ENCODE measurements around the gene LTBR. TPM values are rescaled to one million over a fixed set of nuclear protein-coding genes. Genes with fewer than 3 reads are reported as not detected.
A peak's percentile ranks its signal among the peaks of the same experiment; 100 is the strongest.

The LTBR gene
- total RNA-seq, 4 donors from 2014 or later: 28.1 to 116 (median 83.5) TPM

DNA sequence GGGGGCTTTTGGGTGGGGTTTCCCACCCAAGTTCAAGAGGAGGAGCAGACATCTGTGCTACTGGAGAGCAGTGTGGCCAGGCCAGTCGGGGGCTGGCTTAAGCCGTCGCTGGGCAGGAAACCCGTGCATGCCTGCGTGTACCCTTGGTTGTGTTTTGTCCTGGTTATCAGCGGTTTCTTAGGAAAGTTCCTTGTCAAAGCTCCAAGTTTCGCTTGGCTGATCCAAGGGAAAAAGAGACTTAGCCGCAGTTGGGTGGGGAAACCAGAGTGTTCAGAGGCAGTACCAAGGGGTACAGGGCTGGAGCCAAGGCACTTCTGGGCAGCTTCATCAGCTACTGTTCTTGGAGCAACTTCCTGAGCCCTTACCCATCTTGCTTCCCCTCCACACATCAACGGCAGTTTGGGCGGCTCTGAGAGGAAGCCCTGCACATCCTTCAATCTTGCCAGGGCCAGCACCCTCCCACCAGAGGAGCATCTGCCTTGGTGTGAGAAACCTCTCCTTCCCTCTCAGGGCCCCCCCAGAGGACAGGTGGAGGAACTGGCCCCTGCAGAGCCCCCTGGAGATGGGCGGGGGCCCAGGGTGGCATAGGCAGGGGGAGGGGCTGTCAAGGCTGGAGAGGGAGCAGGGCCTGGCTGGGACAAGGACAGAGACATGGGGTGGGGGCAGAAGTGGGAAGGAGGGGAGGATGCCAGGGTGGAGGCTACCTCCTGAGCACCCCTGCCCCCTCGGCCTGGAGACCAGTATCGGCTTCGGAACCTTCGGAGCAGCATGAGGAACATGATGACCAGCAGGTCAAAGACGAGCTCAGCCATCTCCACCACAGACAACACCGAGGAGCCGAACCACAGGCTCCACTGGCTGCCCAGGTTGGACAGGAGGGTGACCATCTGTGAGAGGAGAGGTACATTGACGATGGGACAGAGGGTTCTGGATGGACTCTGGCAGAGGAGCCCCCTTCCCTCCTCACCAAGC, 36.3 kb upstream of the LTBR start:
- Histone ChIP-seq H3K4me3 (no peak overlapping the region), H3K27ac (peak overlapping the region; percentile 95 to 97), H3K4me1 (peaks cover 12 to 22% of the 10 kb centered on the region in 2 donors), H3K27me3 (no peaks in the 10 kb centered on the region), H3K9me3 (no peaks in the 10 kb centered on the region), H3K36me3 (no peaks in the 10 kb centered on the region)
- intact Hi-C loops (cut with DNase I; ENCODE audit: low total_unique reads): no loop called here
- peak; percentile 69 to 82 for DNase-seq
- TF ChIP-seq, protein P1, sequence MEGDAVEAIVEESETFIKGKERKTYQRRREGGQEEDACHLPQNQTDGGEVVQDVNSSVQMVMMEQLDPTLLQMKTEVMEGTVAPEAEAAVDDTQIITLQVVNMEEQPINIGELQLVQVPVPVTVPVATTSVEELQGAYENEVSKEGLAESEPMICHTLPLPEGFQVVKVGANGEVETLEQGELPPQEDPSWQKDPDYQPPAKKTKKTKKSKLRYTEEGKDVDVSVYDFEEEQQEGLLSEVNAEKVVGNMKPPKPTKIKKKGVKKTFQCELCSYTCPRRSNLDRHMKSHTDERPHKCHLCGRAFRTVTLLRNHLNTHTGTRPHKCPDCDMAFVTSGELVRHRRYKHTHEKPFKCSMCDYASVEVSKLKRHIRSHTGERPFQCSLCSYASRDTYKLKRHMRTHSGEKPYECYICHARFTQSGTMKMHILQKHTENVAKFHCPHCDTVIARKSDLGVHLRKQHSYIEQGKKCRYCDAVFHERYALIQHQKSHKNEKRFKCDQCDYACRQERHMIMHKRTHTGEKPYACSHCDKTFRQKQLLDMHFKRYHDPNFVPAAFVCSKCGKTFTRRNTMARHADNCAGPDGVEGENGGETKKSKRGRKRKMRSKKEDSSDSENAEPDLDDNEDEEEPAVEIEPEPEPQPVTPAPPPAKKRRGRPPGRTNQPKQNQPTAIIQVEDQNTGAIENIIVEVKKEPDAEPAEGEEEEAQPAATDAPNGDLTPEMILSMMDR (IDR thresholded peaks at IDR 0.05): no peak
- TF ChIP-seq POLR2A (IDR thresholded peaks at IDR 0.05): peak in 1 of 2 donors; percentile 33

DNA sequence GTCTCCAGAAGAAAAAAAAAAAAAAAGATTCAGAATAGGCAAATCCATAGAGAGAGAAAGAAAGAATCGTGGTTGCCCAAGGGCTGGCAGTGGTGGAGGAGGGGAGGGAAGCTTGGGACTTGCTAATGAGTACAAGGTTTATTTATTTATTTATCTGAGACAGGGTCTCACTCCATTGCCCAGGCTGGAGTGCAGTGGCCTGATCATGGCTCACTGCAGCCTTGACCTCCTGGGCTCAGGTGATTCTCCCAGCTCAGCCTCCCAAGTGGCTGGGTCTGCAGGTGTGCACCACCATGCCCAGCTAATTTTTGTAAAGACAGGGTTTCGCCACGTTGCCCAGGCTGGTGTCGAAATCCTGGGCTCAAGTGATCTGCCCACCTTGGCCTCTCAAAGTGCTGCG, 32.3 kb upstream of the LTBR start:
- Histone ChIP-seq H3K4me1 (peaks cover 0 to 7% of the 10 kb centered on the region in 2 donors), H3K9me3 (no peaks in the 10 kb centered on the region), H3K4me3 (no peak overlapping the region), H3K36me3 (no peaks in the 10 kb centered on the region), H3K27ac (no peak overlapping the region), H3K27me3 (no peaks in the 10 kb centered on the region)
- DNase-seq: no peak
- TF ChIP-seq, protein P1 (IDR thresholded peaks at IDR 0.05): no peak
- no peak for TF ChIP-seq POLR2A (IDR thresholded peaks at IDR 0.05)
- intact Hi-C loops (cut with DNase I; ENCODE audit: low total_unique reads): no loop called here

DNA sequence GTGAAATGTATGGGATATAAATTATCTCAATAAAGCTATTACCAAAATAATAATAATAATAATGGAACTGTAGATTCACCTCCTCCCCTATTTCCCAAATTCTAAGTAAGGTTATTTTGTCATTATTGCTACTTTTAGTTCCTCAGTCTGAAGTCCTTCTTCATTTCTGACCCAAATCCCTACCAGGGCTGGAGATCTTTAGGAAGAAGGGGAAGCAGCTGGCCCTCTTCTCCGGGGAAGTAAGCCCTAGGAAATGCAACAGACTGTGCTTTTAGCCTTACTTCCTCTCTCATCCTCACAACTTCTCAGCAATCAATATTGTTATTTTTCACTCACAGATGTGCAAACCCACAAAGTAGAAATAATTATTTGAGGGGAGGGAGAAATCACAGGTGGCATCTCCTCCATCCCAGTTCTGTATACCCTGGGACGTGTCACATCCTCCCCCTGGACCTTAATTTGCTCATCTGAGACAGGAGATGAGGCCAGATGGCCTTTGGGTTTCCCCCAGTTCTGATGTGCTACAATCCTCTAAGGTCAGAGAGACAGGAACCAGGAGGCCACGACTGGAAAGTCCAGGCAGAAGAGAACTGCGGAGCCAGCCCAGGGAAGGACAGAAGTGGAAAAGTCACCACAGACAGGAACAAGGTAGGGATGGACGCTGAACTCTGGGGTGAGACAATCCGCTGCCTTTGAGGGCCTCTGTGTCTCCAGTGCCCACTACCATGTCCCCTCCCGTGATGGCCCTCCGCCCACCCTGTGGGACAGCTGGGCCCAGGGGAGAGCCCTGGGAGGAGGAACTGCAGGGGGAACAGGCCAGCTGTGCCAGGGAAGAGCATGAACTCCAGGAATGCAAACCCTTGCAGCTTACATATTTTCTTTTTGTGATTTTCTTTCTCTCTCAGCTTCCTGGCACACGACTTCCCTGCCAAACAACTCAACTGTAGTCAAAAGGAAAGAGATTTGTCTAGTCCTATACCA, 31.5 kb upstream of the LTBR start:
- Histone ChIP-seq H3K4me1 (peaks cover 0 to 7% of the 10 kb centered on the region in 2 donors), H3K27ac (peak overlapping the region; percentile 6 to 35), H3K9me3 (no peaks in the 10 kb centered on the region), H3K4me3 (no peak overlapping the region), H3K27me3 (no peaks in the 10 kb centered on the region), H3K36me3 (no peaks in the 10 kb centered on the region)
- intact Hi-C loops (cut with DNase I; ENCODE audit: low total_unique reads): no loop called here
- DNase-seq: no peak
- TF ChIP-seq POLR2A (IDR thresholded peaks at IDR 0.05): no peak

DNA sequence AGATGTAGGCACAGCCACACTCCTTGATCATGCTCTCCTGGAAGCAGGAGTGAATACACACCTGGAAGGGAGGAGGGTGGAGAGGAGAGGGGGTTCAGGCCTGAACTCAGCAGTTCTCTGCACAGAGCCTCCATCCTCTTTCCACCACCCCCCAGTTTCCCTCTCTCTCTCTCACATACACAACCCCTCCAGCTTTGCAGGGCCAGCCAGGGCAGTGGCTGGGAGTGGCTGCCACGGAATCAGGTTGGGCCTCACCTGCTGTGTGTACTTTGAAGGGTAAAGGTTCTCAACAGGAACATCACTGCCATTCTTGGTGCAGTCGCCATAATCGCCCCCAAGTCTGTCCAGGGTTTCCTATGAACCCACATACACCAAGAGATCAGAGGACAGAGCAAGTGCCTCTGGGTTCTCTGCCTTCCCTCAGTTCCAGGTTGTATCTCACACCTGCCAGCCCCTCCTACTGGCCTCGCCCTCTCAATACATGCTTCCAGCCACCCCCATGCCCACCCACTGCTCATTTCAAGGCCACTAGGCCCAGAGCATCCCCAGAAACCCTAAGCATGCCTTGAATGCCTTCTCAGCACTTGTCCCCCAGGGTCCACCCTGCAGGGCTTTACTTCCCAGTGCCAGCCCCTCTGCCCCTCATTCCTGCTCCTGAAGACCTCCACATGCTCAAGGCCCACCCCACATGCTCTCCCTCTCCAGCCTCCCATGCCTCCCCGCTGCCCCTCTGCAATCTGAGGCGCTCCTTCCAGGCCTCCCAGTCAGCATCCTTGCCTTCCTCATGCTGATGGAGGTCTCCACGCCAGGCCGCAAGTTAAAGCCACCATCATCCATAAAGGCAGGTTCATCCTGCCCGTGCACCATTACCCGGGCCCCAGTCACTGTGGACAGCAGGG, 29.2 kb upstream of the LTBR start:
- Histone ChIP-seq H3K27me3 (no peaks in the 10 kb centered on the region), H3K9me3 (no peaks in the 10 kb centered on the region), H3K4me1 (no peaks in the 10 kb centered on the region), H3K27ac (no peak overlapping the region), H3K4me3 (no peak overlapping the region), H3K36me3 (no peaks in the 10 kb centered on the region)
- TF ChIP-seq, protein P1 (IDR thresholded peaks at IDR 0.05): no peak
- no peak for TF ChIP-seq POLR2A (IDR thresholded peaks at IDR 0.05)
- intact Hi-C loops (cut with DNase I; ENCODE audit: low total_unique reads): no loop called here
- DNase-seq: no peak

Measured in uterus (tissue), 4 donors.